Measurements from ENCODE around the gene MAPT.

The MAPT gene

GRCh38 chr17:45981306-45981705, 87.0 kb downstream of the MAPT start:
- no peak for TF ChIP-seq CTCF (IDR thresholded peaks at IDR 0.05; ENCODE audit: low read depth, low read length, poor library complexity, severe bottlenecking)
- no peak for TF ChIP-seq EZH2phosphoT487 (IDR thresholded peaks at IDR 0.05; ENCODE audit: borderline replicate concordance, low read length)
- Histone ChIP-seq H3K27me3 (ENCODE audit: control insufficient read depth, low read length) (no peaks in the 10 kb centered on the region; the same call in 1 of the 2 replicates), H3K4me1 (ENCODE audit: control insufficient read depth, low read length) (no peaks in the 10 kb centered on the region), H3K9me2 (replicated peaks; ENCODE audit: control insufficient read depth, low read length) (no peaks in the 10 kb centered on the region), H3K4me2 (ENCODE audit: low read length) (no peak overlapping the region), H3K4me3 (ENCODE audit: low read length) (no peak overlapping the region), H3F3A (ENCODE audit: control insufficient read depth, insufficient read depth) (no peaks in the 10 kb centered on the region), H3K27ac (ENCODE audit: low read depth, low read length) (no peak overlapping the region), H3K9me3 (ENCODE audit: control insufficient read depth, insufficient read depth, low read length) (no peaks in the 10 kb centered on the region), H3K36me3 (ENCODE audit: control insufficient read depth, low read length) (no peaks in the 10 kb centered on the region), H4K20me1 (ENCODE audit: control insufficient read depth, insufficient read depth, low read depth, low read length) (no peaks in the 10 kb centered on the region), H3K79me2 (ENCODE audit: control insufficient read depth, low read length) (no peaks in the 10 kb centered on the region)

GRCh38 chr17:45982791-45983613, 88.6 kb downstream of the MAPT start:
- Histone ChIP-seq H3K79me2 (ENCODE audit: control insufficient read depth, low read length) (no peaks in the 10 kb centered on the region), H3K36me3 (ENCODE audit: control insufficient read depth, low read length) (no peaks in the 10 kb centered on the region), H3K4me2 (ENCODE audit: low read length) (no peak overlapping the region), H3K27me3 (ENCODE audit: control insufficient read depth, low read length) (no peaks in the 10 kb centered on the region; the same call in 1 of the 2 replicates), H3K9me3 (ENCODE audit: control insufficient read depth, insufficient read depth, low read length) (no peaks in the 10 kb centered on the region), H3F3A (ENCODE audit: control insufficient read depth, insufficient read depth) (no peaks in the 10 kb centered on the region), H3K4me1 (ENCODE audit: control insufficient read depth, low read length) (no peaks in the 10 kb centered on the region), H4K20me1 (ENCODE audit: control insufficient read depth, insufficient read depth, low read depth, low read length) (no peaks in the 10 kb centered on the region), H3K4me3 (ENCODE audit: low read length) (no peak overlapping the region), H3K27ac (ENCODE audit: low read depth, low read length) (no peak overlapping the region), H3K9me2 (replicated peaks; ENCODE audit: control insufficient read depth, low read length) (no peaks in the 10 kb centered on the region)
- TF ChIP-seq EZH2phosphoT487 (IDR thresholded peaks at IDR 0.05; ENCODE audit: borderline replicate concordance, low read length): no peak
- TF ChIP-seq CTCF (IDR thresholded peaks at IDR 0.05; ENCODE audit: low read depth, low read length, poor library complexity, severe bottlenecking): no peak

GRCh38 chr17:45983614-45984310, 89.4 kb downstream of the MAPT start:
- Histone ChIP-seq H3F3A (ENCODE audit: control insufficient read depth, insufficient read depth) (no peaks in the 10 kb centered on the region), H3K4me2 (ENCODE audit: low read length) (no peak overlapping the region), H3K4me3 (ENCODE audit: low read length) (no peak overlapping the region), H3K9me3 (ENCODE audit: control insufficient read depth, insufficient read depth, low read length) (no peaks in the 10 kb centered on the region), H3K9me2 (replicated peaks; ENCODE audit: control insufficient read depth, low read length) (no peaks in the 10 kb centered on the region), H4K20me1 (ENCODE audit: control insufficient read depth, insufficient read depth, low read depth, low read length) (no peaks in the 10 kb centered on the region), H3K36me3 (ENCODE audit: control insufficient read depth, low read length) (no peaks in the 10 kb centered on the region), H3K4me1 (ENCODE audit: control insufficient read depth, low read length) (no peaks in the 10 kb centered on the region), H3K27me3 (ENCODE audit: control insufficient read depth, low read length) (no peaks in the 10 kb centered on the region), H3K79me2 (ENCODE audit: control insufficient read depth, low read length) (no peaks in the 10 kb centered on the region), H3K27ac (ENCODE audit: low read depth, low read length) (no peak overlapping the region)
- TF ChIP-seq EZH2phosphoT487 (IDR thresholded peaks at IDR 0.05; ENCODE audit: borderline replicate concordance, low read length) (no peak), CTCF (IDR thresholded peaks at IDR 0.05; ENCODE audit: low read depth, low read length, poor library complexity, severe bottlenecking) (no peak)
